Measurements from ENCODE around the gene SLC22A12.

- no peak for TF ChIP-seq CEBPB (IDR thresholded peaks at IDR 0.05)
- TF ChIP-seq RAD21 (IDR thresholded peaks at IDR 0.05; ENCODE audit: low read depth) = no peak
- no peak for TF ChIP-seq REST (IDR thresholded peaks at IDR 0.05; ENCODE audit: low read depth)
- TF ChIP-seq MAX (IDR thresholded peaks at IDR 0.05) = no peak
- no peak for TF ChIP-seq EP300 (IDR thresholded peaks at IDR 0.05; ENCODE audit: borderline replicate concordance)
- no peak for TF ChIP-seq TAF1 (IDR thresholded peaks at IDR 0.05; ENCODE audit: low read depth)
- TF ChIP-seq EGR1 (IDR thresholded peaks at IDR 0.05) = no peak
- no peak for TF ChIP-seq TEAD4 (IDR thresholded peaks at IDR 0.05)
- TF ChIP-seq ZBTB7A (IDR thresholded peaks at IDR 0.05; ENCODE audit: low read depth) = no peak
Measured at GRCh38 chr11:64568584-64569140, 22.4 kb upstream of the SLC22A12 start.
